IPS DF 19.7 (cell line): ENCODE data around the gene PLEKHG5.
"Not testable (repeated sequence)": the region's sequence is repeated elsewhere in the genome, so short reads cannot be mapped to it uniquely, and the experiment has no call there.

Experiments used
- DNase-seq: peaks from one replicate; pipeline ENCODE4 v3.0.0-alpha.2; 2013; ENCODE audit warnings: low read depth, low spot score

PLEKHG5 gene

DNA sequence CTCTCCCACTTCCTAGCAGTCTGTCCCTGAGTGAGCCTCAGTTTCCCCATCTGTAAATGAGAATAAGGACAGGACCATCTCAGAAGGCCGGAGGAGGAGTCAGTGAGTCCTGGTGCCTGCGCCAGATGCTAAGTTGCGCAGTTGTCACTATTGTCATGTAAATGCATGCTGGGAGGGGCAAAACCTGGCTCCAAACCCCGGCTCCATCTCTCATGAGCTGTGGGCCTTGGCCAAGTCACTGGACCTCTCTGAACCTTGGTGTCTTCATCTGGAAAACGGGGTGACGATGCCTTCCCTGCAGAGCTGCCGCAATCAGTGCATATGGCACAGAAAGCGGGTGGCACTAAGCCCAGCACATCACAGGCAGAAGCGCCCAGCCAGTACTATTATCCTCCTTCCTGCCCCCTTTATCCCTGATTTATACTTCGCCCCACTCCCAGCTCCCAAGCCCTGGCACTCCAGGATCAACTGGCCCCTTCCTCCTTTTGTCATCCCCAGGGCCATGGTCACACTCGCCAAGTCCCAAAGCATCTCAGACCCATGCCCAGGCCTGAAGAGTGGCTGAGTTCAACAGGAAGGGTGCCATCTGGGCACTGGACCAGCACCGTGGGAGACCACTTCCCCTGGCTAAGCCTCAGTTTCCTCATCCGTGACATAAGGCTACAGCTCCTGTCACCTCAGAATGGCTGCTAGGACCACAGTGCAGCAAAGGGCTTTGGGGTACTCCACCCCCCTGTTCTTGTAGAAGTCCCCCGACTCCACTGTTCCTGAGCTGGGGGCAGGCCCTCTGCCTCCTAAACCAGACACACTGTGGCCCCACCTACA, 4.3 kb upstream of the PLEKHG5 start:
- DNase-seq: no peak

DNA sequence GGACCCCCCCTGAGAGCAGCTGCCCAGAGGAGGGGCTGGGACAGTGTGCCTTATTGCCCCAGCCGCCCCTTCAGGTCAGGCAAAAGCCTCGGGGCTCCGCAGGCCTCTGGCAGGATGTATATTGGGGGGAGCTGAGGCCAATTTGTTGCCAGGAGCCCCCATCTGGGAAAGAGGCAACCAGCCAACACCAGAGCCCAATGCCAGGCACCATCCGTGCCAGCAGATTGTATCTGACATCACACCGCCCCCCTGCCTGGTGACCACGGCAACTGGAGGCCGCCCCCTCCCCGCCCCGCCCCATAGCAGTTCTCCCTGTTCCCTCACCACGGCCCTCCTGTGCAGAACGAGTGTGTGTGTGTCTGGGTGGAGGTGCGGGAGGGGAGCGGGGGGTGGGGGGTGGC, 3.6 kb upstream of the PLEKHG5 start:
- no peak for DNase-seq

DNA sequence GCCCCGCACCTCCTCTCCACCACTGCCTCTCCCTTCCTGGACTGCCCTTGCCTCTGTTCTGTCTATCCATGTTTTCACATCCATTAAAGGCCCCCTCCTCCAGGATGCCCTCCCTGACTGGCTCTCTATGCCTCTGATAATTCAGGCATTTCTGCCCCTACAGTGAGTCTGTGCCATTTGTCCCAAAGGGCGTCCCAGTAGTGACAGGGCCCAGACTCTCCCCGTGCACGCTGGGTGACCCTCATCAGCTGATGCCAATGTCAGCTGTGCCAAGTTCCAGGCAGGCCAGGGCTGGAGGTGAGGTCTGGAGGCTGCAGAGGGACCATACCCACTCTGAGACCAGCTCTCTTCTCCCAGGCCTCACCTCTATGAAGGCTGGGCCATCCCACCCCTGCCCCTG, 3.2 kb upstream of the PLEKHG5 start:
- no peak for DNase-seq

DNA sequence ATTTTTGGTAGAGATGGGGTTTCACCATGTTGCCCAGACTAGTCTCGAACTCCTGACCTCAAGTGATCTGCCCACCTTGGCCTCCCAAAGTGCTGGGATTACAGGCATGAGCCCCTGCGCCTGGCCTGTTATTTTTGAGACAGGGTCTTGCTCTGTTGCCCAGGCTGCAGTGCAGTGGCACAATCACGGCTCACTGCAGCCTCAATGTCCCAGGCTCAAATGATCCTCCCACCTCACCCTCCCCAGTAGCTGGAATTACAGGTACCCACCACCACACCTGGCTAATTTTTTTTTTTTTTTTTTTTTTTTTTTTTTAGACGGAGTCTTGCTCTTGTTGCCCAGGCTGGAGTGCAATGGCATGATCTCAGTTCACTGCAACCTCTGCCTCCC, 2.4 kb upstream of the PLEKHG5 start:
- not testable (repeated sequence) for DNase-seq

DNA sequence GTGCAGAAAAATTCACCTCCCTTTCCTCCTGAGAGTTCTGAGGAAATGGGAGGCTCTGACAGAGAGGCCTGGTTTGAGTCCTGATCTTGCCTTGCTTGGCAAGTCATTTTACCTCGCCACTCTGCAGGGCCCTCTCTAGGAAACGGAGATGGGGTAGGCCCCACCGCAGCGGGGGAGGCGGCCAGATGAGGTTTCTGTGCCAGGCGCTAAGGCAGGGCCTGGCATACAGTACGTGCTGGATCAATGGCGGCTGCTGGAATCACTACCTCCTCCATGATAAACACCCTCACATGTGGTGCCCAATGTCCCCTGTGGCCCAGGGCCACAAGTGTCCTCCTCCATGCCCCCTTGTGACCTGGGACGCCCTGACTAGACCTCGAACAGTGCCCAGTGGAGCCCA, 499 bp upstream of the PLEKHG5 start:
- DNase-seq: no peak

DNA sequence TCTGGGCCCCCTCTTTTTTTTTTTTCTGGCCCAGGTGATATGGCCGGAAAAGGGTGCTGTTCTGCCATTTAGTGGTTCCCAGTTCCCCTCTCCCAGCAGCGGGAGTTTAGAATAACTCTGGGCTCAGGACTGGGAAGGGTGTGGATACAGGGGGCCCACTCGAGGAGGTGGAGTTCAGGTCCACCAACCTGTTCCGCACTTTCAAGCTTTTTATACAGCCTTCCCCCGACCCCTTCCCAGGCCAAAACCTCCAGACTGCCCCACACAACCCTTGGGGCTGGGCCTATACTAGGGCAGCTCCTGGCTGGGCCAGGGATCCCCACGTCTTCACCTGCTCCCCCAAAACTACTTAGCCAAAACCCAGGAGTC, 402 bp downstream of the PLEKHG5 start:
- no peak for DNase-seq

DNA sequence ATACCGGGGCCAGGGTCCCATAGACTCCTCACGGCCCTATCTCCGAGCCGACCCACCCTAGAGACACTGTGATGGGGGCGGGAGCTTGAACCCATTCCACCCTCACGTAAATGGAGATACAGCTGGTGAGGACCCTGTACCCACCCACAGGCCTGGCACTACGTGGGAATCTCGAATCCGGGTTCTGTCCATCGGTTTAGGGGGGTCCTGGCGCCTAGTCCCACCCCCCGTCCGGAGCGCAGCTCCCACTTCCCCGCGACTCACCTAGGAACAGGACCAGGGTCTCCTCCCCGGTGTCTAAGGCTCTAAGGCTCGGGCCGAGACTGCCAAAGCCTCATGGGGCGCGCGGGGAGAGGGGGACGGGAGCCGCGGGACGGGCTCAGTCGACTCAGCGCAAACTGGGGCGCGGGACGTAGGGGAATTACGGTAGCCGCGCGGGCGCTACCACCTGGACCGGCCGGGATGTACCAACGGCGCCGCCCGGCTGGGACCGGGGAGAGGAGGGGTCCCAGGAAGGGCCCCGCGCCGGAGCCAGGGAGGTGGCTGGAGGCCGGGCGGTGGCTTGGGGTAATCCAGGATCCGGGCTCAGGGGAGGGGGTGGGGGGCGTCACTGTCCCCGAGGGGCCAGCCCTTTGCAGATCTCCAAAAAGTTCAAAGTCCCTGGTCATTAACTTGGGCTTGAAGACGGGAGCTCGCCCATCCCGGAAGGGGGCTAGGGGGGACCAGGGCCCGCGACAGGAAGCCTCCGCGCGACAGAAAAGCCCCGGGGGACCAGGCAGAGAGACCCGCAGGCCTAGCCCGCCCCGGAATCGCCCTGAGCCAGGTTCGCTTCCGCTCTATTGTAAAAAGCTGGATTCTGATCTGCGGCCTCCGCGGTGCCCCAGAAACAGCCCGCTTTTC, 1.0 kb downstream of the PLEKHG5 start:
- DNase-seq: no peak

DNA sequence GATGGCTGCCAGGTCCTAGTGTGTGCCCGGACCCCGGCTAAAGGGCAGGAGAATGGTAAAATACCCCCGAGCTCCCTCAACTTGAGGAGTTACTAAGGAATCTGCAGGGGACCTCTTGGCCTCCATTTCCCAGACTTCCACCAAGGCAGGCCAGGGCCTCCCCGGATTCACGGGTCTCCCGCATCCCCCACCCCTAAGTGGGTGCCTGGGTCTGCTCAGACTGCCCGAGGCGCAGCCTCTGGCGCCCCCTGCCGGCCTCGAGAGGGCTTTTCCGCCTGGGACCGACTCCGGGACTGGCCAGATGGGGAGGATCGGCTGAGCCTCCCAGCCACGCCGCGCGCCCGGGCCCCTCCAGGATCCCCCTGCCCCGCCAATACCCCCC, 1.7 kb downstream of the PLEKHG5 start:
- DNase-seq: no peak

DNA sequence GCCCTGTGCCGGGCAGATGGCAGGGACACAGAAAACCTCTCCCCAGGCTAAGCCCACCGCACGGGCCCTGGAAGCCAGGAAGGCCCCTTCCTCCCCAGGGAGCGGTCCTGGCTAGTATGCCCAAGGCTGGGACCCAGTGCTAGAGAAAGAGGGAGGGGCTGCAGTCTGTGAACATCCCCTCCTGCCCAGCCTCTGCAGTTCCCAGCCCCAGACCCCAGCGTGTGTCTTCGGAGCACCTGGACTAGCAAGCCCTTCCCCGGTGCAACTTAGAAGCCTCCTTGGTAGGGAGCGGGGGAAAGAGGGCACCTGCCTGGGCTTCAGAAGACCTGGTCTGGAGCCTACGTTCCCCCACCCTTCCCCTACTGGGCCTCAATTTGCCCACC, 2.1 kb downstream of the PLEKHG5 start:
- DNase-seq: no peak

DNA sequence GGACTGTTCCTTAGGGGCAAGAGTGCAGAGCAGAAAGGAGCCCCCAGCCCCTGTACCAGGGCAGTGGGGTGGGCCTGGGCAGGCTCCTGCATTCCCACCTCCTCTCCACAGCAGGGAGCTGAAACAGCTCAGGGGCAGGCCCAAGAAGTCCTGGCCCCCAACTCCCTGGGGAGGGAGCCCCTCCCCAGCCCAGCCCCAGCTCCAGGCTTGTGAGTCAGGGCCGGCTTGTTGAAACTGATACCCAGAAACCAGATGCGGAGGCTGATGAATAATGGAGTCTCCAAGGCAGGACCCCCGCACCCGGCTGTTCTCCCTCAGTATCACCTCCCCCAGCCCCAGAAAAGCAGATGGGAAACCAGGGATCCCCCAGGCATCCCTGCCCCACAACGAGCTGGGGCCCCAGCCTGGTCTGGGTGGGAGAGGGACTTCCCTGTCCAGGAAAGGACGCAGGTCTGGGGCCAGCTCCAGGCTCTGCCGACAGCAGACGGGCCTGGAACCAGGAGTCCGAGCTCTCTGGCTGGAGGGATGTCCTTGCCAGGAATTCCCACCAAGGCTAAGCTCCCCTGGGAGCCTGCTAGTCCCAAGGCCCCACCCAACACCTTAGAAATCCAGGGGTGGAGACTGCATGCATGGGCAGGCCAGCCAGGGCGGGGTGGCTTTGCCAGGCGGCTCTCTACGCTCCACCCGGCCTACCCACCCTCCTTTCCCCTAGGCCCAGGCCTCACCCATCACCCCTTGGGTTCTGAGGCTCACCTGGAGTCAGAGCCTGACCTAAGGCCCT, 2.7 kb downstream of the PLEKHG5 start:
- DNase-seq: no peak

DNA sequence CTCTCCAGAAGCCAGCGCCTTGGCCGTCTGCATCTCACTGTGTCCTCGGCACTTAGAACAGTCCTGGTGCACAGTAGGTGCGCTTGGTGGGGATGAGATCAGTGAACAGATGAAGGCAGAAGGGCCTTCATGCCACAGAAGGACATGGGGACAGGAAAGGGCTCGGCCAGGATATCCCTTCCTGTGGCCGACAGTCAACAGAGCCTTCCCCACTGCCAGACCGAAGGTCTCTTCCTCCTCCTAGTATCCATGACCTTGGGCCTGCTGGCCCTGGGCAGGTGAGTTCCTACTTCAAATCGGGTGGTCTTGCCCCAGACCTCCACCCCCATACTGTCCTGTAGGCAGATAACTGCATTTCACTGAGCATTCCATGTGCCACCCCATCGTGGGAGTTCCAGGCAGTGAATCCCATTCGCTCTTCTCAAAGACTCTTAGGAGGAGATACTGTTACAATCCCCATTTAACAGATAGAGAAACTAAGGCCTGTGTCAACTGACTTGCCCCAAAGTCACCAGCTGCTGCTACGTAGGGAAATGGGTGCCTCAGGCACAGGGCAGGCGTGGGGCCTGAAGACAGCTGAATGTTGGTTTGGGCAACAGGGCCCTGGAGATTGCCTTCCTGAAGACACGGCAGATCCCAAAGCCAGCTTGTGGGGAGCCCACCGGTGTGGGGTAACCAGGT, 3.5 kb downstream of the PLEKHG5 start:
- no peak for DNase-seq

DNA sequence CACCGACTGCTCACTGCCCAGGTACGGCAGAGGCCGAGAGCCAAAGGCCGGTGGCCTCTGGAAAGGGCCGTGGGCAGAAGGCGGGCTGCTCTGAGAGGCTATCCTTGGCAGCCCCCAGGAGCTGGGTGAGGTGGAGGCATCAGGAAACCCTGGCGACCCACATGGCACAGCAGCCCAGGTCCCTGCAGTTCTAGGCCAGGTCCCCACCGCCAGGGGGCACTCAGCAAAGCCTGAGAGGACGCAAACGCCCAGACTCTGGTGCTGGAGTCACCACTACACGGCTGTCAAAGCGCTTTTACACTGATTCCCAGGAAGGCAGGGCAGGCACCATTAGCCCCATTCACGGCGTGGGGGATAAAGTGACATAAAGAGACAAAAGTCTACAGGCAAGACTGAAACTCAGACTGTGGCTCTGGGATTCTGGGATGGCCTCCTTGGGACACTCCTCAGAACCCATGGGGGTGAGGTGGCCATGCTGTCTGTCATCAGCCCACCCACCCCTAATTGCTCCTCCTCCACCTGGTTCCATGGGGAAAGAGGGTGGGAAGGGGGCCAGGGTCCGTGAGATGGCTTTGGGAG, 4.9 kb downstream of the PLEKHG5 start:
- peak; percentile 78 for DNase-seq

DNA sequence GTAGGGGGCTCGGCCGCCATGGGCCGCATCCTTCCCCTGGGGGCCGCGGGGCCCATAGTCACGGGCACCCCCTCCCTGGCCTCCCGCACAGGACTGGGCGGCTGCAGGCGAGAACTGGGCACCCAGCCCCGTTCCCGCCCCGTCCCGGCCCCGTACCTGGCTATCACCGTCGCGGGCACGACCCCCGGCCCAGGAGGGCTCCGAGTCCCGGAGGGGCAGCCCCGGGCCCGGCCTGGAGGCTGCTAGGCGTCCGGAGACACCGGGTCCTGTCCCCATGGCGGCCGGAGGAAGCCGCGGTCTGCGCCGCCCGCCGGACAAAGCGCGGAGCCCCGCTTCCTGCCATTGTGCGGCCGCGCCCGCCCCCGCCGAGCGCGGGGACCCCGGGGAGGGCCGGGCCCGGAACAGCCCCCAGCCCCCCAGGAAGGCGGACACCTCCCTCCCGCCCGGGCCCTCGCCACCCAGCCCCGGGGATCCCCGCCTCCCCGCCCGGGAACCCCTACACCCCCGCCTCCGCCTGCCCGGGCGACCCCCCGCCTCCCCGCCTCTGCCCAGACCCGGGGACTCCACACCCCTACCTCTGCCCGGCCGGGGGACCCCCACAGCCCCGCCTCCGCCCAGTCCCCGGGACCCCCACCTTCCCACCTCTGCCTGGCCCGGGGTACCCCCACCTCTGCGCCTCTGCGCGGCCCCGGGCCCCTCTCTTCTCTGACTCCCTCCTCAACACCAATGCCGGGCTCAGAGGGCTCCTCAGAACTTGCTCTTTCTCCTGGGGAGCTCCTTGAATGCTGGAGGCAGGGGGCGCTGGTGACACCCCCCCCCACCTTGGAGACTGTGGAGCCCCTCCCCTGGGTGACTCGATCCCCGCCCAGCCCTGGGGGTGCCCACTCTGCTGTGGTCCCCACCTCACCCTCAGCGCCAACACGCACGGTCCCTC, 6.0 kb downstream of the PLEKHG5 start:
- DNase-seq: no peak

DNA sequence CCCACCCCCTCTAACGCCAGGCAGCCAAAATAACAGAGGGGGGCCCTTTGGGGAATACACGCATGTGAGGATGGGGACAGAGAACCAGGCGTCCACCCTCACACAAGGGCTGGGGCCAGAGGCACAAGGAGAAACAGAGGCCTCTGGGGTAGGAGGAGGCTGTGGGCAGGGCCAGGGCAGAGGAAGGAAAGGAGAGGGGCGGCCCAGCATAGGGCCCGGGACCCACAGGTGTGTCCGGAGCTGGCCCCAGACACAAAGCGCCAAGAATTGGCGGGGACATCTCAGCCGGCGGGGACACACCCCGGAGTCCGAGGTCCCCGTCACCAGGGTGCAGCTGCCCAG, 6.7 kb downstream of the PLEKHG5 start:
- DNase-seq: no peak

DNA sequence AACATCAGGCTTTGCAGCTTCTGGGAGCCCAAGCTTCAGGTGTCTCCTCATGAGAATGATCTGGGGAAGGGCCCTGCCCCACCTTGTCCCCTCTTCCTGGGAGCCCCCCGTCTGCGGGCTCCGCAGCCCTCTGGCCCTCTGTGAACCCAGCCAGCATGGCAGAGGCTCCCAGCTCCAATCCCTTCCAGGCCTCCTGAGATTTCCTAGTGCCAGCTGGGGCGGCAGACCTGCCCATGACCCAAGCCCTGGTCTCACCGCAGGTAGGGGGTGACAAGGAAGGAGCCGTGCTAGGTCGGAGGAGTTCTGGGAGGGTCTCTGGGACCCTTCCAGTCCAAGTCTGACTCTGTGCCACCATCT, 7.7 kb downstream of the PLEKHG5 start:
- DNase-seq: no peak

DNA sequence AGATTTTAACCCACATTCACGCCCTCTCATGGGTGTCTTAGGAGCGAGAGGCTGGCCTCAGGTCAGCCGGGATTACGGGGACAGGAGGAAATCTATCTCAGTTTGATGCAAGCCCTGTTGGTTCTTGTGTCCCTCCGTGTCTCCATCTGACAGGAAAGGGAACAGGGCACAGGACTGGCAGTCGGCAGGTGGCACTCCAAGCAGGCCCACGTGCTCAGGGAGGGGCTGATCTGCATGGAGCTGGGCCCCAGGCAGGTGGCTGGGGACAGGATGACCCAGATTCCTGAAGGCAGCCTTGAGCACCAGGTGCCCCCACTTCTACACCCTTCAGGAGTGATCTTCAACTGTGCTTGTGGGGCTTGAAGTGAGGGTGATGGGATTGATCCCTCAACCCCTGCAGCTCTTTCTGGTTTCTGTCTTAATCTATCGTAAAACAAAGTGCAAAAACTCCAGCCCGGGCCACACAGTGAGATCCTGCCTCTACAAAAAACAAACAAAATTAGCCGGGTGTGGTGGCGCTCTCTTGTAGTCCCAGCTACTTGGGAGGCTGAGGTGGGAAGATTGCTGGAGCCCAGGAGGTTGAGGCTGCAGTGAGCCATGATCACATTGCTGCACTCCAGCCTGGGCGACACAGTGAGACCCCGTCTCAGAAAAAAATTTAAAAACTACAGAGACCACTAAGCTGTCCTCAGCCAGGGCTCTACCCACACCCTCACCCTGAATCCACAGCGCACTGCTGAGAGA, 8.3 kb downstream of the PLEKHG5 start:
- DNase-seq: no peak

DNA sequence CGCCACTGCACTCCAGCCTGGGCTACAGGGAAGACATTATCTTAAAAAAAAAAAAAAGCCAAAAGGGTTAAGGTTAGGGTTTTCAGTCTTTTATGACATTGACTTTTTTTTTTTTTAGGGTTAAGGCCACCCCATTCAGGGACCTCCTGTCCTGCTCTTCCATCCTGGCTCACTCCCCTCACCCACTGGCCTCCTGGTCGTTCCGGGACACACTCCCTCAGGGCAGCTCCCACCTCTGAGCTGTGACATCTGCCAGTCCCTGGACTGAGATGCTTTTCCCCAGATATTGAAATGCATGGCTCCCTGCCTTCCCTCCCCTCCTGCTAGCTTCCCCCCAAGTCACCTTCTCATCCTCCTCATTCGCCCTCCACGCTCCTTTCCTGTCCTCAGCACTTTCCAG, 9.6 kb downstream of the PLEKHG5 start:
- DNase-seq: no peak

DNA sequence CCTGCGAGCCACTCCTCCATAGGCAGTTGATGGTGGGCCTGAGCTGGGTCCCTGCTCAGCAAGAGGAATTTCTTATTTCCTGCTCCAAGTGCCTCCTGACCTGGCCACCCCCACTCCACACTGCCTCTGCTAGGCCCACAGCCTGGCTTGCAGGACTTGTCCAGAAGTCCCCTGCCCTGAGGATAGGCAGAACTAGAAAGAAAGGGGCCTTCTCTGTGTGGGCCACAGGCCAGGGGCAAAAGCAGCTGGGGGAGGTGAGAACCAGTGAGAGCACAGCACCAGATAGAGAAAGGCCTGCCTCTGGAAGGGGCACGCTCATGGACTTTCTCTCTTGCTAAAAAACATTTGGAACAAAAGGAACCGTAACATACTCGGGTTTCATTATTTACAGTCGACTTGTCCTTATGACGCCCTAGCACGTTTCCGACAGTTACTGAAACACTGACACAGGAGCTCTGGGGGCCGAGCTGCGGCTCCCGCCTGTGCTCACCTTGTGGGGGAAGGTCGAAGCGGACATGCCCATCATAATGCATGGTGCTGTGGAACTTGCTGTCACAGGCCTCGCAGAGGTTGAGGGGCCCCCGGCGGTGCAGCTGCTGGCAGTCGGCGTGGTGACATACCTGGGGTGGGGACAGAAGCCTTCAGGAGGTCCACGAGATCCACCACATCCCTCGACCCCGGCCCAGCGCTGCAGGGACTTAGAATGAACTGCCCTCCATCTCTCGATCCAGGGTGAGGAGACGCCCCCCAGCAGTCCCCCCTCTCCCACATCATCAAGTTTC, 14.2 kb downstream of the PLEKHG5 start:
- no peak for DNase-seq

DNA sequence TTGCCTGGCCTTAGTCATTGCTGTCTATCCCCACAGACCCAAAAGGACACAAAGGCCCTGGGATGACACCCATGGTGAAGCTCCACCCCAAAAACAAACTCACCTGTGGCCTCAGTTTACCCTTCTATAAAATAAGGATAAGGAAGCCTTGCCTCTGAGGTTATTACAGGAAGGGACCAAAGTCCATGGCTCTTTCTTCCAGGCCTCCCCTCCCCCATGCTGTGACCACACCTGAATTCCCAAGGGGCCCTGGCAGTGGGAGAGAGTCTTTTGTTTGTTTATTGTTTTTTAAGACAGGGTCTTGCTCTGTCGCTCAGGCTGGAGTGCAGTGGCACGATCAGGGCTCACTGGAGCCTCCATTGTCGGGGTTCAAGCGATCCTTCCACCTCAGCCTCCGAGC, 15.0 kb downstream of the PLEKHG5 start:
- DNase-seq: no peak
